Natural killer cell treated with Interleukin-12 subunit alpha and Interleukin-12 subunit beta and Interleukin-15 and Interleukin-18, amount 100 ng/mL, for 72 hours (primary cell): Measurements from ENCODE around the gene HERC2. TPM values are rescaled to one million over a fixed set of nuclear protein-coding genes. Genes with fewer than 3 reads are reported as not detected.
"Not testable (repeated sequence)": the region's sequence is repeated elsewhere in the genome, so short reads cannot be mapped to it uniquely, and the experiment has no call there.

Experiments
- ATAC-seq, 2 donors: fragments of 150-1000 bp; cut with Tn5 transposase in 1 of 2; sonication (Bioruptor Pico), chemical (Tn5 transposase) in 1 of 2; 2 replicates each; pipeline ENCODE4 v1.10.0; 2021
- DNase-seq: peaks from one replicate; pipeline ENCODE4 v3.0.0; 2022; ENCODE audit warnings: low spot score
- H3K27ac Mint-ChIP-seq, 2 donors: 1 replicate in 1 of 2; 2 replicates in 1 of 2; pipeline ENCODE4 v1.8.0; 2022; ENCODE audit warnings: mixed read lengths in 2 of 2, mild to moderate bottlenecking in 1 of 2, moderate library complexity in 1 of 2
- H3K27me3 Mint-ChIP-seq, 2 donors: 1 replicate in 1 of 2; 2 replicates in 1 of 2; pipeline ENCODE4 v1.8.0; 2022; ENCODE audit warnings: mixed read lengths in 2 of 2
- H3K36me3 Mint-ChIP-seq: one replicate; pipeline ENCODE4 v1.8.0; 2022; ENCODE audit warnings: mixed read lengths
- H3K4me1 Mint-ChIP-seq, 2 donors: 1 replicate in 1 of 2; 2 replicates in 1 of 2; pipeline ENCODE4 v1.8.0; 2022; ENCODE audit warnings: low read depth in 2 of 2, mixed read lengths in 2 of 2, mild to moderate bottlenecking in 1 of 2
- H3K4me3 Mint-ChIP-seq: one replicate; pipeline ENCODE4 v1.8.0; 2022; ENCODE audit warnings: mixed read lengths
- H3K9me3 Mint-ChIP-seq: 2 replicates; pipeline ENCODE4 v1.8.0; 2022; ENCODE audit warnings: mixed read lengths
- total RNA-seq, 2 donors: library from RNA; stranded (reverse); gene quantifications; one replicate each; pipeline ENCODE4 v1.2.3, GENCODE V29; 2022

HERC2 gene
- total RNA-seq, 2 donors from 2014 or later, result 42.7 to 95.8 TPM

DNA sequence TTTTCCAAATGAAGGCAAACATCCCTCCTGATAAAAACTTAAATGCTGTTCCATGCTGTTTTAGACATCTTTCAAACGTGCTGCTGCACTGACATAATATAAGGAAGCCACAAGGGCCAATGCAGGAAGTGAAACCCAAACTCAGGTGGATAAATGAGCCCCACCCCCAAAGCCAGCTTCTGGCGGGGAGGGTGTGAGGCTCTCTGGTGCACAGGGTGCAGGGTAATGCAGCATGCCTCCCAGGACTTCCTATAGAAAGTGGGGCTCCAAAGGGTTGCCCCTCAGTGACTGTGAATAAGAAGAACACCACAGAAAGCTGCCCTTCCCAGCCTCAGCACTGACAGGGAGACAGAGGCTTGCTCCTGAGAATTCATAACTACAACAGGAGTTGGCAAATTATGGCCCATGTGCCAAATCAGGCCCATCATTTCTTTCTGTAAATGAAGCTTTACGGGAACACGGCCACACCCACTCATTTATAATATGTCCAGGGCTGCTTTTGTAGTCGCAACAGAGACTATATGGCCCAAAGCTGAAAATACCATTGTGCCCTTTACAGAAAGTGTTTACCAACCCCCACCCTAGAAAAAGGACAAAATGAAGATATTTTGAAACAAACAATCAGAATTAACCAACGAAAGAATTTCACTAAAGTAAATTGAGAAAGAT, 185.6 kb downstream of the HERC2 start:
- not testable (repeated sequence) for H3K27me3 Mint-ChIP-seq, H3K4me1 Mint-ChIP-seq, H3K9me3 Mint-ChIP-seq, DNase-seq, H3K36me3 Mint-ChIP-seq
- H3K27ac Mint-ChIP-seq, result peak overlapping the region; percentile 20 to 40
- peak overlapping the region; percentile 16 for H3K4me3 Mint-ChIP-seq
- ATAC-seq, result peak; percentile 62 to 66

DNA sequence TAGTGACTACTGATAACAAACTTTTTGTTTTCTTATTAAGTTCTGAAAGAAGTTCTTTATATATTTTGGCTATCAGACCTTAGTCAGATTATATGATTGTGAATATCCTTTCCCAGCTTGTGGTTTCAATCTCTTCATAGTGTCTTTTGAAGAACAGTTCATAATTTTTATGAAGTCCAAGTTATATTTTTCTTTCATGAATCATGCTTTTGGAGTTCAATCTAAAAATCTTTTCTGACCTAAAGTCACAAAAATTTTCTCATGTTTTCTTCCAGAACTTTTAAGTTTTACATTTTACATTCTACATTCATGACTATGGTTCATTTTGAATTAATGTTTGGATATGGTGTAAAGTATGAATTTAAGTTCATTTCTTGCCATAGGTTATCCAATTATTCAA, 188.7 kb downstream of the HERC2 start:
- H3K4me1 Mint-ChIP-seq, result peaks cover 5 to 8% of the 10 kb centered on the region in 2 donors
- no peak for ATAC-seq
- no peaks in the 10 kb centered on the region for H3K9me3 Mint-ChIP-seq
- peaks cover 4% of the 10 kb centered on the region for H3K36me3 Mint-ChIP-seq
- no peak for DNase-seq
- H3K27me3 Mint-ChIP-seq, result no peaks in the 10 kb centered on the region
- H3K27ac Mint-ChIP-seq, result no peak overlapping the region
- H3K4me3 Mint-ChIP-seq, result no peak overlapping the region

- no peaks in the 10 kb centered on the region for H3K27me3 Mint-ChIP-seq
- no peaks in the 10 kb centered on the region for H3K9me3 Mint-ChIP-seq
- peaks cover 6% of the 10 kb centered on the region for H3K36me3 Mint-ChIP-seq
- ATAC-seq (no peak), DNase-seq (no peak)
- no peak overlapping the region for H3K27ac Mint-ChIP-seq
- H3K4me3 Mint-ChIP-seq, result no peak overlapping the region
- H3K4me1 Mint-ChIP-seq, result peaks cover 5 to 8% of the 10 kb centered on the region in 2 donors
Measured at GRCh38 chr15:28132524-28133275, 189.3 kb downstream of the HERC2 start.

GRCh38 chr15:28131946-28132345, 190.0 kb downstream of the HERC2 start:
- ATAC-seq (no peak), DNase-seq (no peak)
- Mint-ChIP-seq H3K4me1 (peaks cover 4 to 7% of the 10 kb centered on the region in 2 donors), H3K27ac (no peak overlapping the region), H3K4me3 (no peak overlapping the region), H3K27me3 (no peaks in the 10 kb centered on the region), H3K9me3 (no peaks in the 10 kb centered on the region), H3K36me3 (peaks cover 7% of the 10 kb centered on the region)

GRCh38 chr15:28131400-28131799, 190.6 kb downstream of the HERC2 start:
- Mint-ChIP-seq H3K36me3 (peaks cover 7% of the 10 kb centered on the region), H3K27me3 (no peaks in the 10 kb centered on the region), H3K27ac (no peak overlapping the region), H3K9me3 (no peaks in the 10 kb centered on the region), H3K4me1 (peaks cover 0 to 2% of the 10 kb centered on the region in 2 donors), H3K4me3 (no peak overlapping the region)
- ATAC-seq, result no peak
- no peak for DNase-seq

- no peak for DNase-seq
- no peak for ATAC-seq
- Mint-ChIP-seq H3K4me3 (no peak overlapping the region), H3K27me3 (no peaks in the 10 kb centered on the region), H3K9me3 (no peaks in the 10 kb centered on the region), H3K4me1 (peaks cover 3 to 5% of the 10 kb centered on the region in 2 donors), H3K27ac (no peak overlapping the region), H3K36me3 (peaks cover 7% of the 10 kb centered on the region)
Measured at GRCh38 chr15:28130651-28131050, 191.3 kb downstream of the HERC2 start.

GRCh38 chr15:28129231-28129848, 192.6 kb downstream of the HERC2 start:
- peaks cover 7% of the 10 kb centered on the region for H3K36me3 Mint-ChIP-seq
- no peaks in the 10 kb centered on the region for H3K9me3 Mint-ChIP-seq
- no peaks in the 10 kb centered on the region for H3K27me3 Mint-ChIP-seq
- ATAC-seq, result no peak
- no peak overlapping the region for H3K4me3 Mint-ChIP-seq
- peaks cover 3 to 5% of the 10 kb centered on the region in 2 donors for H3K4me1 Mint-ChIP-seq
- DNase-seq, result no peak
- no peak overlapping the region for H3K27ac Mint-ChIP-seq

DNA sequence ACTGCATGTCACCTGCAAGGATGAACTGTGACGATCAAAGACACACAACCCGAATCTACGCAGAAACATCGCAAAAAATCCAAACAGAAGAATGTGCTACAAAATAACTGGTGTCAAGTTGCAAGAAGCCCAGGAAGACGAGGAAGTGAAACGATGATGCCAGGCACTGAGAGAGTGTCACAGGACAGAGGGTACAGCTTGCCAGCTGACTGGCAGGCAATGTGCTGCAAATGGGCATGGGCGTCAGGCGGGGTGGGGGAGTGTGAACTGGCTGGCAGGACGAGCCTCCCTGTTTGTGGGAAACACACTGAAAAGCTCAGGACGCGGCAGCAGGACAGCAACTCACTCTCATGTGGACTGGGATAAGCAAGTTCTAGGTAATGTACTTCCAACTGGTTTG, 193.9 kb downstream of the HERC2 start:
- Mint-ChIP-seq H3K4me3 (no peak overlapping the region), H3K36me3 (peaks cover 8% of the 10 kb centered on the region), H3K27me3 (no peaks in the 10 kb centered on the region), H3K9me3 (no peaks in the 10 kb centered on the region), H3K4me1 (peaks cover 7 to 12% of the 10 kb centered on the region in 2 donors), H3K27ac (no peak overlapping the region)
- DNase-seq, result no peak
- no peak for ATAC-seq

- no peak overlapping the region for H3K27ac Mint-ChIP-seq
Measured at GRCh38 chr15:28127036-28127435, 194.9 kb downstream of the HERC2 start.

GRCh38 chr15:28125673-28126651, 196.0 kb downstream of the HERC2 start:
- Mint-ChIP-seq H3K4me1 (peaks cover 7 to 14% of the 10 kb centered on the region in 2 donors), H3K4me3 (no peak overlapping the region), H3K36me3 (peaks cover 13% of the 10 kb centered on the region), H3K27ac (no peak overlapping the region), H3K27me3 (no peaks in the 10 kb centered on the region), H3K9me3 (no peaks in the 10 kb centered on the region)
- DNase-seq, result no peak
- no peak for ATAC-seq

More at GRCh38 chr15:28127036-28127435, 194.9 kb downstream of the HERC2 start:
- peaks cover 7 to 14% of the 10 kb centered on the region in 2 donors for H3K4me1 Mint-ChIP-seq
- peaks cover 8% of the 10 kb centered on the region for H3K36me3 Mint-ChIP-seq
- no peaks in the 10 kb centered on the region for H3K27me3 Mint-ChIP-seq
- H3K4me3 Mint-ChIP-seq, result no peak overlapping the region
- H3K9me3 Mint-ChIP-seq, result no peaks in the 10 kb centered on the region
- no peak for DNase-seq
- no peak for ATAC-seq

DNA sequence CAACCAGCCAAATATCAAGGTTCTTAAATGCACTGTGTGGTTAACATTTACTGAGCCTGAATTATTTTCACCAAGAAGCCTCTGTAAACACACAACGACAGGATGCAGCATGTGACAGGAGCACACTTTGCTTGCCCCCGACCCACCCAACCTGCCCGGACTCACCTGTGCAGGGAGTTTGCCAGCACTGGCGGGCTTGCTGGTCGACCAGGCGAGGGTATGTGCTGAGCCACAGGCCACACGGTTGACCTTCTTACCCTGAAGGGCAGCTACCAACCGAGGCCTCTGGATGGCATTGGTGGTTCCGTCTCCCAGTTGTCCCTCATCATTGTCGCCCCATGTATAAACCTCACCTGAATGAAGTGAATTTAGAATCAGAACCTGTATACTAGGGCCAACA, 197.1 kb downstream of the HERC2 start:
- no peak for DNase-seq
- Mint-ChIP-seq H3K9me3 (no peaks in the 10 kb centered on the region), H3K36me3 (peaks cover 13% of the 10 kb centered on the region), H3K4me3 (no peak overlapping the region), H3K4me1 (peaks cover 7 to 14% of the 10 kb centered on the region in 2 donors), H3K27me3 (no peaks in the 10 kb centered on the region), H3K27ac (no peak overlapping the region)
- ATAC-seq, result no peak

GRCh38 chr15:28123408-28124023, 198.5 kb downstream of the HERC2 start:
- DNase-seq, result no peak
- ATAC-seq, result peak; percentile 58 to 69
- Mint-ChIP-seq H3K9me3 (no peaks in the 10 kb centered on the region), H3K4me3 (no peak overlapping the region), H3K36me3 (peaks cover 13% of the 10 kb centered on the region), H3K4me1 (peaks cover 7 to 14% of the 10 kb centered on the region in 2 donors), H3K27me3 (no peaks in the 10 kb centered on the region), H3K27ac (no peak overlapping the region)
